Measurements from ENCODE around the gene USO1.
"Not testable (repeated sequence)": the region's sequence is repeated elsewhere in the genome, so short reads cannot be mapped to it uniquely, and the experiment has no call there.

USO1 gene

DNA sequence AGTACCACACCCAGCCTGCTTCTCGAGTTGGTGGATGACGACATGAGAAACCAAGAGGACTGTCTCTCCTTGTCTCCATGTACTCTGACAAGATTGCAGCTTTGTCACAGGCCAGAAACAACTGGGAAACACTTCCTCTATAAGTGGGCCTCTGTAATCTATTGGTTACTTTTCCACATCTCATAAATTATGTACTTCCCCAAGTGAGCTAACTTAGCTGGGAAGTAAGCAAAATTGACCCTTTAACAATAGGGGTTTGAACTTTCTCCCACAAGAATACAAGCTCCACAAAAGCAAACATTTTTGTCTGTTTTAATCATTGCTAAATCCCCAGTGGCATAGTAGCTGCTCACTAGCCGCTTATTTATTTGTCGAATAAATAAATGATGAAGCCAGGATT is 14.1 kb upstream of the USO1 start:
- TF ChIP-seq, protein P1, sequence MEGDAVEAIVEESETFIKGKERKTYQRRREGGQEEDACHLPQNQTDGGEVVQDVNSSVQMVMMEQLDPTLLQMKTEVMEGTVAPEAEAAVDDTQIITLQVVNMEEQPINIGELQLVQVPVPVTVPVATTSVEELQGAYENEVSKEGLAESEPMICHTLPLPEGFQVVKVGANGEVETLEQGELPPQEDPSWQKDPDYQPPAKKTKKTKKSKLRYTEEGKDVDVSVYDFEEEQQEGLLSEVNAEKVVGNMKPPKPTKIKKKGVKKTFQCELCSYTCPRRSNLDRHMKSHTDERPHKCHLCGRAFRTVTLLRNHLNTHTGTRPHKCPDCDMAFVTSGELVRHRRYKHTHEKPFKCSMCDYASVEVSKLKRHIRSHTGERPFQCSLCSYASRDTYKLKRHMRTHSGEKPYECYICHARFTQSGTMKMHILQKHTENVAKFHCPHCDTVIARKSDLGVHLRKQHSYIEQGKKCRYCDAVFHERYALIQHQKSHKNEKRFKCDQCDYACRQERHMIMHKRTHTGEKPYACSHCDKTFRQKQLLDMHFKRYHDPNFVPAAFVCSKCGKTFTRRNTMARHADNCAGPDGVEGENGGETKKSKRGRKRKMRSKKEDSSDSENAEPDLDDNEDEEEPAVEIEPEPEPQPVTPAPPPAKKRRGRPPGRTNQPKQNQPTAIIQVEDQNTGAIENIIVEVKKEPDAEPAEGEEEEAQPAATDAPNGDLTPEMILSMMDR (IDR thresholded peaks at IDR 0.05; ENCODE audit: insufficient read depth, low read length, missing control alignments) = no peak
- H3K4me3 ChIP-seq (ENCODE audit: low read depth, low read length) = no peak overlapping the region
- ChIA-PET CTCF (interaction anchor here (2.4 kb wide), 1 partner anchor 13 kb away, joined by 35 read pairs; the partner anchor contains the start of gene USO1), POLR2A (interaction anchor here (2.3 kb wide), 1 partner anchor 14 kb away, joined by 11 read pairs; the partner anchor contains the start of gene USO1)
- DNase-seq (ENCODE audit: low read depth, low spot score) = no peak

DNA sequence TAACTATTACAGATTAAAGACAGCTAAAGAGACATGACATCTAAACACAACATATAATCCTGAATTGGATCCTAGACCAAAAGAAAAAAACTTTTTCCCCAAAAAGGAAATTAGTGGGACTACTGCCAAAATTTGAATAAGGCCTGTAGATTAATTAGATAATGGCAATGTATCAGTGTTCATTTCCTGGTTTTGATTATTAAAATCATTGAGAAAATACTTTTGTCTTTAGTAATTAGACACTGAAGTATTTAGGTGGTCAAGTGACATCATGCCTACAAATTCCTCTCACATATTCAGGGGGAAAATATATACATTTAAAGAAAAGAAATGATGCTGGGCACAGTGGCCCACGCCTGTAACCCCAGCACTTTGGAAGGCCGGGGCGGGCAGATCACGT is 10.4 kb upstream of the USO1 start:
- TF ChIP-seq, protein P1 (IDR thresholded peaks at IDR 0.05; ENCODE audit: insufficient read depth, low read length, missing control alignments) = no peak
- no peak for DNase-seq (ENCODE audit: low read depth, low spot score)
- POLR2A ChIA-PET = interaction anchor here (0.5 to 3.2 kb wide), 2 partner anchors 10 to 17 kb away, joined by 3 to 18 read pairs; partner anchors contain the start of gene USO1
- CTCF ChIA-PET = interaction anchor here (5.2 kb wide), 1 partner anchor 10 kb away, joined by 63 read pairs; the partner anchor contains the start of gene USO1
- no peak overlapping the region for H3K4me3 ChIP-seq (ENCODE audit: low read depth, low read length)

DNA sequence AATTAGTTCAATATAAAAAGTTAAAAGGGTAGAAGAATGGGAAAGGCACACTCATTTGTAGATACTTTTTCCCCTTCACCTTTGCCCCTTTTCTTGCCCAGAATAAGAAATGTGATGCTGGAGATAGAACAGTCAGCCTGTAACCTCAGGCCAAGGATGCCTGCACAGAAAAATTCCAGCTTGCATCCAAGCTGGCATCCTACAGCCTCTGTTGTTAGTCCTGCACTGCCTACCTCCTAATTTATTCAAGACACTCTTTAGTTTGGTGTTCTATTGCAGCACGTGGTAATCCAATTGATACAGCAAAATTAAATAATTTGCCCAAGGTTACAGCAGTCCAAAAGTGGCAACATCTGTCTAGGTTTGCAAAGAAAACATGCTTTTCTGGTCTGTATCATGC is 9.7 kb upstream of the USO1 start:
- ChIA-PET CTCF (interaction anchor here (5.2 kb wide), 1 partner anchor 9 kb away, joined by 63 read pairs; the partner anchor contains the start of gene USO1), POLR2A (interaction anchor here (3.2 kb wide), 1 partner anchor 9 kb away, joined by 18 read pairs; the partner anchor contains the start of gene USO1)
- TF ChIP-seq, protein P1 (IDR thresholded peaks at IDR 0.05; ENCODE audit: insufficient read depth, low read length, missing control alignments) = no peak
- H3K4me3 ChIP-seq (ENCODE audit: low read depth, low read length) = no peak overlapping the region
- no peak for DNase-seq (ENCODE audit: low read depth, low spot score)

DNA sequence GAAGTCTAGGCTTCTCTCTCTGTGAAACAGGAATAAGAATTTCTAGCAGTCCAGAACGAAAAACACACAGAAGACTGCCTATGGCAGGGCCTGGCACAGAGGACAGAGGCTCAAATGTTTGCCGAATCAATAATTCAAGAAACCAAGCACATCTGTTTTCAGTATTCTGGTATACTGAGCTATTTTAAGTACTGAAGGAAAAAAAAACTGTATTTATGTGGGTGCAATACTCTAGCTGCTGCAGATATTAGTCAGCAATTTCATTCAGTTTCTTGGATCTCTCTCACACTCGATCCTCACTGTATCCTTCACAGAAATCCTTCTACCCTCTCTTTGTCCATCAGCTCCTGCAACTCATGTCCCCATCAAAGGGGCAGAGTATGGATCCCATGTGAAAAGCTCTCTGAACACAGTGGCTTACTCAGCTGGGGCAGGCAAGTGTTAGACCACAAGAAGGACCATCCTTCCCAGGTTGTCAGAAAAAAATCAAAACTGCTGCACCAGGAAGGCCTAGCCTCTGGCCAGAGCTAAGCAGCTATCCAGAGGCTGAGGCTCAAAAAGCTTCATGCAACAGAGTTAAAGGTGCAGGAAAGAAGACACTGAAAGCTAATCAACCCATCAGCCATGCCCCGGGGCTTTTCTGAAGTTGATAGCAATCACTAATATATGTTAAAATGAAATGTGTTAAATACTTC is 9.1 kb upstream of the USO1 start:
- TF ChIP-seq, protein P1 (IDR thresholded peaks at IDR 0.05; ENCODE audit: insufficient read depth, low read length, missing control alignments) = no peak
- ChIA-PET CTCF (interaction anchor here (0.8 to 5.2 kb wide), 2 partner anchors 9 to 132 kb away, joined by 3 to 63 read pairs; partner anchors contain the start of gene USO1), POLR2A (interaction anchor here (3.2 kb wide), 1 partner anchor 9 kb away, joined by 18 read pairs; the partner anchor contains the start of gene USO1)
- H3K4me3 ChIP-seq (ENCODE audit: low read depth, low read length) = peak overlapping the region; percentile 12
- DNase-seq (ENCODE audit: low read depth, low spot score) = no peak

DNA sequence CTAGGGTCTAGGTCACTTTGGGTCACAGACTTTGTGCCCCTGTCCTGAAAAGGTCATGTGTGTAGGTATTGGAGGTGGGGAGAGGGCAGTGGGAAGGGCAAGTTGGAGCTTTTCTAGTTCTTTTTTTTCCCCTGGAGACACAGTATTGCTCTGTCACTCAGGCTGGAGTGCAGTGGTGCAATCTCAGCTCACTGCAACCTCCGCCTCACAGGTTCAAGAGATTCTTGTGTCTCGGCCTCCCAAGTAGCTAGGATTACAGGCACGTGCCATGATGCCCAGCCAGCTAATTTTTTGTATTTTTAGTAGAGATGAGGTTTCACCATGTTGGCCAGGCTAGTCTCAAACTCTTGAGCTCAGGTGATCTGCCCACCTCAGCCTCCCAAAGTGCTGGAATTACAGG is 8.3 kb upstream of the USO1 start:
- H3K4me3 ChIP-seq (ENCODE audit: low read depth, low read length); POLR2A ChIA-PET; DNase-seq (ENCODE audit: low read depth, low spot score): not testable (repeated sequence)
- CTCF ChIA-PET = interaction anchor here (1.4 to 5.2 kb wide), 2 partner anchors 8 to 33 kb away, joined by 3 to 63 read pairs; partner anchors contain the start of gene USO1

DNA sequence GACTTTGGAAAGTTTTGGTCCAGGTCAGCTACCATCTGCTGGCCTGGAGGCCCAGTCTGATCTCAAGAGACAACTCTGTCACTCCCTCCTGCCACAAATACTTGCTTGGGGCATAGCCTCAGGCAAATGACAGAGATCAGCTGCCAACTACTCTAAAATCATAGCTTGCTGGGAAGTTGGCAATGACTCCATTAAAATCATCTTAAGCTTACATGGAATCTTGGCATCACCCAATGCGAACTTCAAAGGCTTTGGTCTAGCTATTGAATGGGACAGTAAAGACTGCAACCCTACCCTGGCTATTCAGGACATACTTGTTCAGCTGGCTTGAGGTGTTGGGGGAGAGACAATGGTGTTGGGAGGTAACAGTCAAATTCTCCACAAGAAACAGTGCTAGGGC is 7.0 kb upstream of the USO1 start:
- CTCF ChIA-PET = interaction anchor here (1.0 to 1.4 kb wide), 2 partner anchors 31 to 44 kb away, joined by 3 to 4 read pairs; no protein-coding TSS in a partner anchor
- no peak for DNase-seq (ENCODE audit: low read depth, low spot score)
- TF ChIP-seq, protein P1 (IDR thresholded peaks at IDR 0.05; ENCODE audit: insufficient read depth, low read length, missing control alignments) = no peak
- POLR2A ChIA-PET = no interaction called here
- H3K4me3 ChIP-seq (ENCODE audit: low read depth, low read length) = no peak overlapping the region
